Anterior cingulate cortex (tissue), 58 donors: Measurements from ENCODE around the gene PPARD.
"Not testable (repeated sequence)": the region's sequence is repeated elsewhere in the genome, so short reads cannot be mapped to it uniquely, and the experiment has no call there.

Experiments
- DNase-seq, 58 donors: peaks; one replicate each; lab custom pipeline; 2025; lab: John Stamatoyannopoulos, UW

PPARD gene

GRCh38 chr6:35311390-35312075, 30.8 kb upstream of the PPARD start:
- no peak for DNase-seq

GRCh38 chr6:35312076-35312800, 30.1 kb upstream of the PPARD start:
- no peak for DNase-seq

GRCh38 chr6:35312807-35313206, 29.6 kb upstream of the PPARD start:
- DNase-seq: no peak

DNA sequence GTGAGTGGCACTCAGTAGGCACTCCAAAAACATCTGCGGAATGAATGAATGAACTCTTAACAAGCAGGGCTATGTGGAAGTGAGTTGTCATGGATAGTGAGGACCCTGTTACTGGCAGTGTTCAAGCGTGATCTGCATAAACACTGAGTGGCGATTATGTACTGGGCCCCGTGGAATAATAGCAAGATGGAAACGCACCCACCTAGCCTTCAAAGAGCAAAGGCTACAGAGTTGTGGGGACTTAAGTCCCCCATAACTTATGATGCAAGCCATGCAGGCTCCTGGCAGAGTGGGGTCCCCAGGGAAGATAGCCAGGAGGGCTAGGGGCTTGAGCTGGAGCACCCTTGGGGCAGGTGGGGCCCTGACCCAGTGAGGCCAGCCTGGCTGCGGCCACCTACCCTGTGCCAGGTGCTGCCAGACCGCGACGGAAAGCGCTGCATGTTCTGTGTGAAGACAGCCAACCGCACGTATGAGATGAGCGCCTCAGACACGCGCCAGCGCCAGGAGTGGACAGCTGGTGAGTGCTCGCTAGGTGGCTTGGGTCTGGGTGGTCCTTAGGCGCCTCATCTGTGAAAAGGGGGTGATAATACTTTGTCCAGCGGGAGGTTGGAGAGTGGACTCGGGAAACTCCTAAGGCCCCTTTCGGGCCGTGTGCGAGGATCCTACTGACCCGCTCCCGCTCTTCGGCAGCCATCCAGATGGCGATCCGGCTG, 24.7 kb upstream of the PPARD start:
- DNase-seq: peak in 3 of 58 donors; percentile 26 to 31 (median 28)

GRCh38 chr6:35318196-35319171, 23.9 kb upstream of the PPARD start:
- DNase-seq: peak in 56 of 58 donors; percentile 10 to 87 (median 73)

GRCh38 chr6:35319346-35320030, 22.9 kb upstream of the PPARD start:
- DNase-seq: no peak

GRCh38 chr6:35320031-35320410, 22.3 kb upstream of the PPARD start:
- DNase-seq: no peak

GRCh38 chr6:35321091-35321490, 21.3 kb upstream of the PPARD start:
- DNase-seq: no peak

DNA sequence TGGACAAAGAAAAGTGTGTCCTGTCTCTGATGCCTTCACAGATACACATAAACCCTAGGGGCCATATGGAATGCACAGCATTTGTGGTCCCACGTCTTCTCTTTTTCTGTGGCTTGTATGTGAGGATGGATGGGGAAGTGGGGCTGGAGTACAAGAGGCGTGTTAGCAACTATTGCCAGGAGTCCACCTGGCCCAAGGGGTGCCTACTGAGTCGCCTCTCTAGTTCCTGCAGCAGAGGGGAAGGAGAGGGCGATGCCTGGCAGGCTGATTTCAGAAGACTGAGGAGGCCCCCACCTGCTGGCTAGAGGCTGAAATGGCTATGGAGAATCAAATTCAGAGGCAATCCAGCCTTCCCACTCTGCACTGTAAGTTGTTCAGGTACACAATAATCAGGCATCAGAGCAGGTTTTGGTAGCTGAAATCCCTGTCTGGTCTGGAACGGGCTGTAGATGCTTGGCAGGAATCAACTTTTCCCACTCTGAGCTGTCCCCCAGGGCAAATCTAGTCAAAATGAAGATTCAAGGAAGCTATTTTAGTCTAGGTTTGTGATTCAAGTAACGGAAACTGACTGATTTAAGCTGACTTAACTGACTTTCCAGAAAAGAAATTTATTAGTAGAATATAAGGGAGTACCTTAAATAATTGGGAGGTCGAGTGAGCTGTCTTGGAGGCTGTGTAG, 14.9 kb upstream of the PPARD start:
- DNase-seq: peak in 21 of 58 donors; percentile 2 to 57 (median 16)

DNA sequence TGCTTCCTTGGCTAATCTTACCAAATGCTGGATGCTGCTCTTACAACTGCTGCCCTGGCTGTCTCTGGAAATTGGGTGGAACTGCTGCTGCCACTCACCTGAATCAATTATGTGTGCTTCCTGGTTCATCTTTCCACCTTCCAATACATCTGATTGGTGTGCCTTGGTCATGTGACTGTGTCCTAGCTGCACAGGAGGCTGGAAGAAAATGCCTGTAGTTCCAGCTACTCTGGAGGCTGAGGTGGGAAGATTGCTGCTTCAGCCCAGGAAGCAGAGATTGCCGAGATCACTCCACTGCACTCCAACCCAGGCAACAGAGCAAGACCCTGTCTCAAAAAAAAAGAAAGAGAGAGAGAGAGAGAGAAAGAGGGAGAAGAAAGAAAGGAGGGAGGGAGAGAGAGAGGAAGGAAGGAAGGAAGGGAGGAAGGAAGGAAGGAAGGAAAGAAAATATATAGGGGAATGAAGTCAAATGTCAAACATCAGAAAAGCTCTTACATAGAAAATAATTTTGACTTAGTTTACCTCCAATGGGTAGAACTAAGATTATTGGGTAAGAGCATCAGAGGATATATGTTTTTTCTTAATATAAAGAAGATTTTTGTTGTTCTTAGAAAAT, 14.1 kb upstream of the PPARD start:
- DNase-seq: no peak

GRCh38 chr6:35328965-35329364, 13.4 kb upstream of the PPARD start:
- not testable (repeated sequence) for DNase-seq

DNA sequence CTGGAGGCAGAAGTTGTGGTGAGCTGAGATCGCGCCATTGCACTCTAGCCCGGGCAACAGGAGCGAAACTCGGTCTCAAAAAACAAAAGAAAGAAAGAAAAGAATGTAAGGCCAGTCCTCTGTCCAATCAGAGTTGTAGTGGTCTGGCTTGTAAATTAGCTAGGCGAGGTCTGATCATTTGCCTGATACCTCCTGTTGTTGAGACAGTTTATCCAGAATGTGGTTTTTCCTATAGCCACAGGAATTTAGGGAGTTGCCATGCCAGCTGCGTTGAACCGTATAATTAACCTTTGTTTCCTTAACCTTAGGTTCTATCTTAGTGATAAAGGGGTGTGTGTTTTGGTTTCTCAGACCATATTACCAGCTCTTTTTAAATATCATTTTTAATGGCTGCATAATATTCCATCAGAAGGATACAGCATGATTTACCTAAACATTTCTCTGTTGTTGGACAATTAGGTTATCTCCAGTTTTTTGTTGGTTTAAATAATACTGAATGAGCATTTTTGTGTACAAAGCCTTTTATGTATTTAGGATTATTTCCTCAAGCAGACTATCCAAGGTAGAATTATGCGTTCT, 11.7 kb upstream of the PPARD start:
- DNase-seq: no peak

GRCh38 chr6:35332074-35332887, 10.1 kb upstream of the PPARD start:
- not testable (repeated sequence) for DNase-seq

DNA sequence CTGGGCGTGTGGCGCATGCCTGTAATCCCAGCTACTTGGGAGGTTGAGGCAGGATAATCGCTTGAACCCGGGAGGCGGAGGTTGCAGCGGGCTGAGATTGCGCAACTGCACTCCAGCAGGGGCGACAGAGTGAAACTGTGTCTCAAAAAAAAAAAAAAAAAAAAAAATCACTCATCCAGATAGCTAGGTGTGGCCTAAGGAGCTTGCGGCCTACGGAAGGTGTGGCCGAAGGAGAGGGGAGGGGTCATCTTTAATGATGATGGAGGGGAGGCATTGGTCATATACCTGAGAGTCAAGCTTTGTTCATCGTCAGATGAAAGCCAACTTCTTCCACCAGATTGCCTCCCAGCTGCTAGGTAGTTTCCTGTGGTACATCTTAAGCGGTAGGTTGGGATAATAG, 801 bp upstream of the PPARD start:
- DNase-seq: no peak

- DNase-seq: peak in 9 of 58 donors; percentile 8 to 29 (median 15)
These were observed 905 bp downstream of the PPARD start for GRCh38 chr6:35343092-35343834.

DNA sequence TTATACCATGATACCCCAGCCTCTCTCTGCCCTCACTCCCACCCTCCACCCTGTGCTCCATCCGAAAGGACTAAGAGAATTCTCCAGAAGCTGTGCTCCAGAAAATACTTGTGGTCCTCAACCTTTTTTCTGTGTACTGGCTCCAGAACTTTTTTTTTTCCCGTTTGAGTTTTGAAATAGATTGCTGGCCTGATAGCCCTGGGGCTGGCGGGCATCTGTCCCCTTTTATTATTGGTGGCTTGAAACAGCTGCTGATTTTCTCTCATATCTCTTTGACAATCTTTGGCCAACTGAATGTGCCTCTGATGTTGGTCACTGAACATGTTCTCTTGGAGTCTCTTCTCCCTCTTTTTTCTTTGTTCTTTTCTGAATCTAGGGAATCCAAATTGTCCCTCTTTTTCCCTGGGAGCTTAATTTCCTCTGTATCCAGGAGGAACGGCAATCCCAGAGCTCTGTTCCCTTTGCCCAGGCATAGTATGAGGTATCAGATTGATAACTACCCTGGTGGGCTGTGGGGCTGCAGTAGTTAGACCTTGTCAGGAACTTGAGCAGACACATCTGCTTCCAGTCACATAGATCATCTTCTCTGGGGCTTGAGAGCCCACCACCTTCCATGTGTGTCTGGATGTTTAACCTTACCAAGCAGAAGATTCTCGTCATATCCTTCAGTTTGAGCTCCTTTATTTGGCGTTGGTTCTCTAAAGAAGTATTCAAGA, 1.6 kb downstream of the PPARD start:
- DNase-seq: no peak
